ENCODE measurements around the gene RPP21. TPM values are rescaled to one million over a fixed set of nuclear protein-coding genes. Genes with fewer than 3 reads are reported as not detected.
A peak's percentile ranks its signal among the peaks of the same experiment; 100 is the strongest.

Gene RPP21
- total RNA-seq, 1 donor from 2014 or later = 15.8 TPM

DNA sequence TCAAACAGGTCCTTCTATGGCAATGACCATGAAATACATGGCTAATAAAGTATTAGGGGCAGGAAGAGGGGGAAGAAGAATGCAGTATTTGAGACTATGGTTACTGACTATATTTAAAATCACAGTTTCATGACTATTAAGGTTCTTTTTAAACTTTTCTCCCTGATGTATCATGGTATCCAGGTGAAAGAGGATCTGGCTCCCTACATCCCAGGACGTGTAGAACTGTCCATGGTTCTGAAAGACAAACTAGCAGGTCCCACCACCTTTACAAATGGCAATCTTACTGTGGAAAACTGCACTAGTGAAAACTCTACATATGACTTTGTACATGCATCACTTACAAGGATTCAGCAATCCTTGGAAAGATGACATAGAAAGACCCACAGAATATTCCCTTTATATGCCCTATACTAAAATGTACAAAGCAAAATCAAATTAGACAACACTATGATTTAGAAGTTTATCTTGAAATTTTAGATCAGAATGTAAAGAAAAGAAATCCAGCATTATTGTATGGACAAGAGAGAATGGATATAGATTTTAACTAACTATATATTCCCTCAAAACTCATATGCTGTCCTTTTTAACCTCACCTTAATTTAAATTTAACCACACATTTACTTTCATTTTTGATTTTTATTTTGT is 33.5 kb downstream of the RPP21 start:
- peak; percentile 52 for DNase-seq (ENCODE audit: low read depth)

GRCh38 chr6:30380464-30380863 is 35.5 kb downstream of the RPP21 start:
- DNase-seq (ENCODE audit: low read depth) = no peak

DNA sequence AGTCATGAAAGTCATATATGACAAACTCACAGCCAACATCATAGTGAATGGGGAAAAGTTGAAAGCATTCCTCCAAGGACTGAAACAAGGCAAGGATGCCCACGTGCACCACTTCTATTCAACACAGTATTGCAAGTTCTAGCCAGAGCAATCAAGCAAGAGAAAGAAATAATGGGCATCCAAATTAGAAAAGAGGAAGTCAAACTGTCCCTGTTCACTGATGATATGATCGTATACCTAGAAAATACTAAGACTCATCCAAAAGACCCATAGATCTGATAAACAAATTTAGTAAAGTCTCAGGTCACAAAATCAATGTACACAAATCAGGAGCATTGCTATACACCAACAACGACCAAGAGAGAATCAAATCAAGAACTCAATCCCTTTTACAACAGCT is 41.2 kb downstream of the RPP21 start:
- DNase-seq (ENCODE audit: low read depth) = no peak

DNA sequence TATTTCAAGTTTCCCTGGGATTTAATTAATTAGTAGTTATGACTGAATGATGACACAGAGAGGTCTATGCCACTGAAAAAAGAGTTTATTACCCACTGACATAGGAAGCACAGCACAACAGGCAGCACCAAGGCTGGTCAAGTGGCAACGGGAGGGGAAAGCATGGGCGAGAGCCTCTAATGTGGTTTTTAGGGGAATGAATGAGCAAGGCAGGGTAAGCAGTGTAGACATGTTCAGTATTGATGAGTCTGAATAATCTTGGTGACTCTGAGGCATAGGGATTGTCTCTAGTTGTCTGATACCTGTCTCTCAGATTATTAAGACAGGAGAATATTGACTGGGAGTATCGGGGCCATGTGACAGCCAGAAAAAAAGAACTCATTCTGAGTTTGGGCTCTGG is 46.3 kb downstream of the RPP21 start:
- DNase-seq (ENCODE audit: low read depth) = no peak

- no peak for DNase-seq (ENCODE audit: low read depth)
Measured at GRCh38 chr6:30394139-30394538, 49.2 kb downstream of the RPP21 start.

Other genes starting within 250 kb of the RPP21 start
- gene TRIM31, start 232.1 kb upstream of the RPP21 start, total RNA-seq = not detected in 2 replicates
- not detected in 2 replicates for gene TRIM40, start 209.0 kb upstream of the RPP21 start, total RNA-seq
- under 0.01 TPM in 1 of 2 replicates, not detected in the other for gene TRIM10, start 183.9 kb upstream of the RPP21 start, total RNA-seq
- 0.17 TPM in 1 of 2 replicates, not detected in the other for gene TRIM15, start 181.6 kb upstream of the RPP21 start, total RNA-seq
- gene TRIM26, start 131.8 kb upstream of the RPP21 start, total RNA-seq = 23.4 and 45.6 TPM in 2 replicates
- 9.6 and 14.1 TPM in 2 replicates for gene TRIM39, start 18.2 kb upstream of the RPP21 start, total RNA-seq
- gene HLA-E, start 144.4 kb downstream of the RPP21 start, total RNA-seq = 170 and 213 TPM in 2 replicates
- 32.2 and 49.8 TPM in 2 replicates for gene GNL1, start 211.3 kb downstream of the RPP21 start, total RNA-seq
- 2.3 and 3.9 TPM in 2 replicates for gene PRR3, start 212.1 kb downstream of the RPP21 start, total RNA-seq
- 40.1 and 77.8 TPM in 2 replicates for gene ABCF1, start 226.3 kb downstream of the RPP21 start, total RNA-seq

All from renal cortical epithelial cell (primary cell).